ENCODE data around the gene GNG5.

Gene GNG5

GRCh38 chr1:84479998-84480397 is 26.4 kb downstream of the GNG5 start:
- peak overlapping the region; percentile 68; the same call in 1 of the 2 replicates for H3K27ac ChIP-seq (ENCODE audit: low read length)
- peaks cover 35% of the 10 kb centered on the region for H3K79me2 ChIP-seq (ENCODE audit: low read length)
- H2AFZ ChIP-seq (ENCODE audit: low read depth, low read length) = no peak overlapping the region

GRCh38 chr1:84478876-84479868 is 27.2 kb downstream of the GNG5 start, which contains the start of gene RPF1:
RPF1 (plus strand) TSS chr1:84479266; CDS start chr1:84479282, 16 bp downstream.
- peaks cover 35% of the 10 kb centered on the region for H3K79me2 ChIP-seq (ENCODE audit: low read length)

More at GRCh38 chr1:84479998-84480397, 26.4 kb downstream of the GNG5 start:
- peak overlapping the region; percentile 92 for H3K4me3 ChIP-seq (ENCODE audit: low read length)
- H3K9me3 ChIP-seq (ENCODE audit: insufficient read depth, low read length) = no peaks in the 10 kb centered on the region
- no peaks in the 10 kb centered on the region for H3K27me3 ChIP-seq (ENCODE audit: low read depth, low read length)
- H3K4me2 ChIP-seq (ENCODE audit: low read length) = peak overlapping the region; percentile 86
- H3K9ac ChIP-seq (ENCODE audit: low read length) = peak overlapping the region; percentile 74
- H4K20me1 ChIP-seq (ENCODE audit: insufficient read depth, low read length) = no peaks in the 10 kb centered on the region
- peaks cover 12% of the 10 kb centered on the region for H3K36me3 ChIP-seq (replicated peaks; ENCODE audit: low read depth, low read length)
- H3K4me1 ChIP-seq (ENCODE audit: low read length) = peaks cover 11% of the 10 kb centered on the region
- TF ChIP-seq EZH2phosphoT487 (IDR thresholded peaks at IDR 0.05; ENCODE audit: low read depth) = no peak
- TF ChIP-seq, protein P1, sequence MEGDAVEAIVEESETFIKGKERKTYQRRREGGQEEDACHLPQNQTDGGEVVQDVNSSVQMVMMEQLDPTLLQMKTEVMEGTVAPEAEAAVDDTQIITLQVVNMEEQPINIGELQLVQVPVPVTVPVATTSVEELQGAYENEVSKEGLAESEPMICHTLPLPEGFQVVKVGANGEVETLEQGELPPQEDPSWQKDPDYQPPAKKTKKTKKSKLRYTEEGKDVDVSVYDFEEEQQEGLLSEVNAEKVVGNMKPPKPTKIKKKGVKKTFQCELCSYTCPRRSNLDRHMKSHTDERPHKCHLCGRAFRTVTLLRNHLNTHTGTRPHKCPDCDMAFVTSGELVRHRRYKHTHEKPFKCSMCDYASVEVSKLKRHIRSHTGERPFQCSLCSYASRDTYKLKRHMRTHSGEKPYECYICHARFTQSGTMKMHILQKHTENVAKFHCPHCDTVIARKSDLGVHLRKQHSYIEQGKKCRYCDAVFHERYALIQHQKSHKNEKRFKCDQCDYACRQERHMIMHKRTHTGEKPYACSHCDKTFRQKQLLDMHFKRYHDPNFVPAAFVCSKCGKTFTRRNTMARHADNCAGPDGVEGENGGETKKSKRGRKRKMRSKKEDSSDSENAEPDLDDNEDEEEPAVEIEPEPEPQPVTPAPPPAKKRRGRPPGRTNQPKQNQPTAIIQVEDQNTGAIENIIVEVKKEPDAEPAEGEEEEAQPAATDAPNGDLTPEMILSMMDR (IDR thresholded peaks at IDR 0.05; ENCODE audit: low read depth, low read length) = no peak

DNA sequence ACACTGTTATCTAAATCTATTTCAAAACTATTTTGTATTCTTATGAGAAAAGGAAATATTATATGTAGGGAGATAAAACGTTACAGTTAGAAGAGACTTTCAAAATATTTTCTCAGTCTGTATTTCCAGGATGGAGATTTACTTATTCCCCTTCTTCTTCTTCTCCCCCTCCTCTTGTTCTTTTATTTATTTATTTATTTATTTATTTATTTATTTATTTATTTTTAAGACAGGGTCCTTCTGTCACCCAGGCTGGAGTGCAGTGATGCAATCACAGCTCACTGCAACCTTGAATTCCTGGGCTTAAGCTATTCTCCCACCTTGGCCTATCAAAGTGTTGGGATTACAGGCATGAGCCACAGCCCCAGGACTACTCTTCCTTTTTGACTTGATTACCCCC is 30.2 kb downstream of the GNG5 start:
- Histone ChIP-seq H3K79me2 (ENCODE audit: low read length) (peaks cover 21% of the 10 kb centered on the region), H3K4me1 (ENCODE audit: low read length) (peaks cover 11% of the 10 kb centered on the region), H3K27ac (ENCODE audit: low read length) (no peak overlapping the region), H3K4me2 (ENCODE audit: low read length) (no peak overlapping the region), H3K27me3 (ENCODE audit: low read depth, low read length) (no peaks in the 10 kb centered on the region), H3K36me3 (replicated peaks; ENCODE audit: low read depth, low read length) (no peaks in the 10 kb centered on the region), H3K4me3 (ENCODE audit: low read length) (no peak overlapping the region), H3K9ac (ENCODE audit: low read length) (no peak overlapping the region), H4K20me1 (ENCODE audit: insufficient read depth, low read length) (no peaks in the 10 kb centered on the region), H3K9me3 (ENCODE audit: insufficient read depth, low read length) (no peaks in the 10 kb centered on the region), H2AFZ (ENCODE audit: low read depth, low read length) (no peak overlapping the region)
- TF ChIP-seq, protein P1 (IDR thresholded peaks at IDR 0.05; ENCODE audit: low read depth, low read length) = no peak
- no peak for TF ChIP-seq EZH2phosphoT487 (IDR thresholded peaks at IDR 0.05; ENCODE audit: low read depth)

More at GRCh38 chr1:84478876-84479868, 27.2 kb downstream of the GNG5 start, which contains the start of gene RPF1:
- no peaks in the 10 kb centered on the region for H4K20me1 ChIP-seq (ENCODE audit: insufficient read depth, low read length)
- no peaks in the 10 kb centered on the region for H3K9me3 ChIP-seq (ENCODE audit: insufficient read depth, low read length)
- peak within 1 kb of the TSS; percentile 92 for H3K4me3 ChIP-seq (ENCODE audit: low read length)
- H3K27me3 ChIP-seq (ENCODE audit: low read depth, low read length) = no peaks in the 10 kb centered on the region
- peaks cover 9% of the 10 kb centered on the region for H3K36me3 ChIP-seq (replicated peaks; ENCODE audit: low read depth, low read length)
- H2AFZ ChIP-seq (ENCODE audit: low read depth, low read length) = peak within 1 kb of the TSS; percentile 97
- peaks cover 11% of the 10 kb centered on the region for H3K4me1 ChIP-seq (ENCODE audit: low read length)
- peak within 1 kb of the TSS; percentile 68 for H3K27ac ChIP-seq (ENCODE audit: low read length)
- H3K9ac ChIP-seq (ENCODE audit: low read length) = peak within 1 kb of the TSS; percentile 74
- TF ChIP-seq, protein P1 (IDR thresholded peaks at IDR 0.05; ENCODE audit: low read depth, low read length) = no peak
- no peak for TF ChIP-seq EZH2phosphoT487 (IDR thresholded peaks at IDR 0.05; ENCODE audit: low read depth)
- H3K4me2 ChIP-seq (ENCODE audit: low read length) = peak within 1 kb of the TSS; percentile 86

GRCh38 chr1:84467298-84467697 is 39.1 kb downstream of the GNG5 start:
- Histone ChIP-seq H3K4me3 (ENCODE audit: low read length) (no peak overlapping the region), H3K4me1 (ENCODE audit: low read length) (no peaks in the 10 kb centered on the region), H3K9me3 (ENCODE audit: insufficient read depth, low read length) (no peaks in the 10 kb centered on the region), H3K79me2 (ENCODE audit: low read length) (no peaks in the 10 kb centered on the region), H3K27me3 (ENCODE audit: low read depth, low read length) (no peaks in the 10 kb centered on the region), H3K9ac (ENCODE audit: low read length) (no peak overlapping the region), H2AFZ (ENCODE audit: low read depth, low read length) (no peak overlapping the region), H4K20me1 (ENCODE audit: insufficient read depth, low read length) (no peaks in the 10 kb centered on the region), H3K4me2 (ENCODE audit: low read length) (no peak overlapping the region), H3K36me3 (replicated peaks; ENCODE audit: low read depth, low read length) (no peaks in the 10 kb centered on the region), H3K27ac (ENCODE audit: low read length) (no peak overlapping the region)
- TF ChIP-seq, protein P1 (IDR thresholded peaks at IDR 0.05; ENCODE audit: low read depth, low read length) = no peak
- no peak for TF ChIP-seq EZH2phosphoT487 (IDR thresholded peaks at IDR 0.05; ENCODE audit: low read depth)
